ENCODE results near the gene SMAD5. TPM values are rescaled to one million over a fixed set of nuclear protein-coding genes. Genes with fewer than 3 reads are reported as not detected.

SMAD5 gene
- total RNA-seq, 1 experiment from 2014 or later: 69.3 TPM

GRCh38 chr5:136192526-136193321 is 60.1 kb downstream of the SMAD5 start, which contains the start of gene SMIM32:
Gene SMIM32 (minus strand): TSS chr5:136193162. CDS start chr5:136192524, 638 bp downstream.
- H3T11ph ChIP-seq (ENCODE audit: low read length): no peak within 1 kb of the TSS
- H3K4me2 ChIP-seq (ENCODE audit: insufficient read depth, insufficient read length, low read length): peak within 1 kb of the TSS; percentile 69
- Mint-ChIP-seq H3K27ac (no peak within 1 kb of the TSS), H3K27me3 (ENCODE audit: low read depth) (peaks cover 94% of the 10 kb centered on the region), H3K4me1 (peaks cover 16 to 23% of the 10 kb centered on the region in 2 experiments), H3K4me3 (peak within 1 kb of the TSS; percentile 62 to 84), H3K9me3 (no peaks in the 10 kb centered on the region), H3K36me3 (ENCODE audit: insufficient read depth in 1 of 3, low read depth in 3 of 3) (peaks cover 3 to 14% (median 5%) of the 10 kb centered on the region in 3 experiments; a peak in 4 of 7 replicates)
- no peak within 1 kb of the TSS for H4K91ac ChIP-seq (ENCODE audit: insufficient read length, low read depth, low read length)
- H3K27me3 ChIP-seq (ENCODE audit: insufficient read depth, low read length): peaks cover 59% of the 10 kb centered on the region
- no peak within 1 kb of the TSS for H3K18ac ChIP-seq (ENCODE audit: insufficient read length, low read depth, low read length)
- H4K5ac ChIP-seq (ENCODE audit: insufficient read length, low read depth, low read length): no peak within 1 kb of the TSS
- no peak within 1 kb of the TSS for H3K23ac ChIP-seq (ENCODE audit: insufficient read length, low read depth, low read length)
- H4K8ac ChIP-seq (replicated peaks; ENCODE audit: insufficient read length, low read depth, low read length): no peak within 1 kb of the TSS
- no peaks in the 10 kb centered on the region for H3K79me2 ChIP-seq (ENCODE audit: insufficient read depth, low read length)
- H2BK120ac ChIP-seq (ENCODE audit: low read depth, low read length, poor library complexity, severe bottlenecking): no peak within 1 kb of the TSS
- peak within 1 kb of the TSS; percentile 9; the same call in 1 of the 2 replicates for H3K14ac ChIP-seq (ENCODE audit: insufficient read depth, low read length)
- H2BK20ac ChIP-seq (ENCODE audit: low read depth, low read length, poor library complexity, severe bottlenecking): no peak within 1 kb of the TSS
- TF ChIP-seq, protein P1, sequence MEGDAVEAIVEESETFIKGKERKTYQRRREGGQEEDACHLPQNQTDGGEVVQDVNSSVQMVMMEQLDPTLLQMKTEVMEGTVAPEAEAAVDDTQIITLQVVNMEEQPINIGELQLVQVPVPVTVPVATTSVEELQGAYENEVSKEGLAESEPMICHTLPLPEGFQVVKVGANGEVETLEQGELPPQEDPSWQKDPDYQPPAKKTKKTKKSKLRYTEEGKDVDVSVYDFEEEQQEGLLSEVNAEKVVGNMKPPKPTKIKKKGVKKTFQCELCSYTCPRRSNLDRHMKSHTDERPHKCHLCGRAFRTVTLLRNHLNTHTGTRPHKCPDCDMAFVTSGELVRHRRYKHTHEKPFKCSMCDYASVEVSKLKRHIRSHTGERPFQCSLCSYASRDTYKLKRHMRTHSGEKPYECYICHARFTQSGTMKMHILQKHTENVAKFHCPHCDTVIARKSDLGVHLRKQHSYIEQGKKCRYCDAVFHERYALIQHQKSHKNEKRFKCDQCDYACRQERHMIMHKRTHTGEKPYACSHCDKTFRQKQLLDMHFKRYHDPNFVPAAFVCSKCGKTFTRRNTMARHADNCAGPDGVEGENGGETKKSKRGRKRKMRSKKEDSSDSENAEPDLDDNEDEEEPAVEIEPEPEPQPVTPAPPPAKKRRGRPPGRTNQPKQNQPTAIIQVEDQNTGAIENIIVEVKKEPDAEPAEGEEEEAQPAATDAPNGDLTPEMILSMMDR (conservative IDR thresholded peaks at IDR 0.05): no peak; the same call in 2 of the 3 replicates
- H3K9me3 ChIP-seq (ENCODE audit: control insufficient read depth, low read depth, low read length): no peaks in the 10 kb centered on the region
- no peak within 1 kb of the TSS for H3K9ac ChIP-seq (ENCODE audit: extremely low read depth, insufficient read length, low read length)
- H4K20me1 ChIP-seq (ENCODE audit: control insufficient read depth, insufficient read depth, insufficient read length): no peaks in the 10 kb centered on the region
- H3K27ac ChIP-seq (ENCODE audit: insufficient read length, low read depth, low read length): no peak within 1 kb of the TSS
- no peaks in the 10 kb centered on the region for H3K4me1 ChIP-seq (ENCODE audit: insufficient read depth, low read length)
- WGBS (ENCODE audit: extremely low coverage, insufficient read length, low lambda C conversion rate): no CpG with 5 or more reads among the region's 81 CpGs
- peak; percentile 65 for DNase-seq
- no peak within 1 kb of the TSS for H2AFZ ChIP-seq (ENCODE audit: low read length)
- no peak within 1 kb of the TSS for H2BK12ac ChIP-seq (ENCODE audit: insufficient read length, low read depth, low read length)
- no peak within 1 kb of the TSS for H3K56ac ChIP-seq (ENCODE audit: insufficient read length, low read depth, low read length)
- H2BK5ac ChIP-seq (ENCODE audit: insufficient read length, low read length): no peak within 1 kb of the TSS
- no peaks in the 10 kb centered on the region for H3K79me1 ChIP-seq (ENCODE audit: insufficient read depth, low read depth, low read length, poor library complexity, severe bottlenecking)
- peaks cover 16% of the 10 kb centered on the region for H3K23me2 ChIP-seq (ENCODE audit: insufficient read length, low read depth, low read length, poor library complexity, severe bottlenecking)
- H2AK5ac ChIP-seq (ENCODE audit: insufficient read length, low read length): no peak within 1 kb of the TSS
- H2BK15ac ChIP-seq (ENCODE audit: low read depth, low read length): no peak within 1 kb of the TSS
- no peak within 1 kb of the TSS for H3K4ac ChIP-seq (ENCODE audit: low read depth, low read length)

All from H9 (cell line).